GM18873 (cell line): ENCODE measurements around the gene FPGS.
A peak's percentile ranks its signal among the peaks of the same experiment; 100 is the strongest.
"Not testable (repeated sequence)": the region's sequence is repeated elsewhere in the genome, so short reads cannot be mapped to it uniquely, and the experiment has no call there.

ENCODE experiments used
- ATAC-seq: cut with Tn5 transposase; IDR thresholded peaks from one replicate; pipeline ENCODE4 v1.9.1; 2021; ENCODE audit warnings: mild to moderate bottlenecking, moderate library complexity, moderate number of reproducible peaks; ENCODE audit not compliant: unreplicated experiment, low FRiP score

The FPGS gene

GRCh38 chr9:127802576-127803443 lies at the start of gene FPGS:
Gene FPGS, plus strand, starts transcription at chr9:127802882. Its CDS starts 43 bp downstream, at chr9:127802925.
- ATAC-seq: peak; percentile 48

DNA sequence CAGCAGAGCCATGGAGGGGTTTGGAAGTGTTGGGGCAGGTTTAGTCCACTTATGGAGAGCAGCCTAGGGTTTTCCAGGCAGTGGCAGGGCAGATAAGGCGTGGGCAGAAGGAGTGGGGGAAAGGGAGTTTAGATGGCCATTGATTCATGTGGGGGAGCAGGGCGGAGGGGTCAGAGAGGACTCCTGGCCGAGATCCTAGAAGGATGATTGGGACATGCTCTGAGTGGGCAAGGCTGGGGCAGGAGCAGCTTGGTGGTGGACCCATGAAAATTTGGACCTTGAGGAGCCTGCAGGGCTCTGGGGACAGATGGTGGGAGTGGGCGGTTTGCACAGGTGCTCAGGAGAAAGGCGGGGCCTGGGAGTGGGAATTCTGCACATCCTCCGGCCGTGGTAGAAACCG lies 49.5 kb upstream of the FPGS start:
- ATAC-seq: no peak

DNA sequence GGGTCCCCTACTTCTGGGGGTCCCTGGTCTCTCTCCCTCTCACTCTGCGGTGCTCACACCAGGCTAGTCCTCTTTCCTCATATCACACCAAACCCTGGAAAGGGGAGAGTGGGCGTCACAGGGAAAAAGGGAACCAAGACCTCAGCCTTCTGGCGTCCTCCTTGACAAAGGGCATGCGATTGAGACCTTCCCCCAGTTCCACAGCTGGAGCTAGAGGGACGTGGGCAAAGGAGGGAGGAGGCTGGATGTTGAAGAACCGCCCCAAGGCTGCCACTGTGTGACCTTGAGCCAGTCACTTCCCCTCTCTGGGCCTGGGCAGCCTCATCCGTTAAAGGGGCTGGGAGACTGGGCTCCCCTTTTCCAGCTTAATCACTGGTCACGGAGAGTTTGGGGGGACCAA lies 49.1 kb upstream of the FPGS start:
- no peak for ATAC-seq

- ATAC-seq: no peak
These were observed 48.3 kb upstream of the FPGS start for GRCh38 chr9:127754099-127755060.

DNA sequence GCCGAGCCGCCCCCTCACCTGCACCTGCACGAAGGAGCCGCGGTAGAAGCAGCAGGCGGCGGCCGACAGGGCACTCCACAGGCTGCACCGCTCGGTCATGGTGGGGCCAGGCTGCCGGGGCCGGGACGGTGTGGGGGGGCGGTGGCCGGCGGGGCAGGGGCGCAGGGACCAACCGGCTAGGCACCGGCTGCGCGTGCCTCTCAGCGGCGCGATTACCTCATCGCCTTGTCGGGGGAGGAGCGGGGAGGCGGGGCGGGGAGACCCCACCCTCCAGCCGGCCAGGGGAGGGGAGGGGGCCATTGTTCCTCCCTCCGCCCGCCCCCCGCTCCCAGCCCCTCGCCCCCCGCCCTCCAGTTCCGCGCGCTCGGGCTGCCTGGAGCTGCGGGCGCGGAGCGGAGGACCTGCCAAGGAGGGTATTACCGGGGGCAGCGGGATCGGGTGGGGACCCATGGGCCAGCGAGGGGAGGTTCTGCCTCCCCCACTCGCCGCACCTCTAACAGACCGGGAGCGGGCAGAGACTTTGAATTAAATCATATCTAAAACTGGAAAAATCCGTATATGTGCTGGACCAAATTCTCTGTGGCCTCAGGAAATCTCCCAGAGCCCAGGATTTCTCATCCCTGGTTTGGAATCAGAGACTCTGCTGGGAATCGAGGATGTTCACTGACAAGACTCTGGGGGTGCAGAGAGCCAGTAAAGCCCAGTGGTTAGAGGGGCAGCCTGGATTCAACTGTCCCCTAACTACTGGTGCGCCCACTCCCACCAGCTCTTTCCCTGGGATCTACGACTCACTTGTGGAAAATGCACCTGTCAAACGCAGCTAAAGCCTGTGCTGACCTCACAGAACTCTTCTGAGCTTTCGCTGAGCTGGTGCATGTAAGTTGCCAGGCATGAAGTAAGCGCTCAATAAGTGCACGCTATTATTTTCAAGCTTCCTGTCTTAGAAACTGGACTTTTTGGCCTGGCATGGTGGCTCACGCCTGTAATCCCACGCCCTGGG lies 47.3 kb upstream of the FPGS start:
- ATAC-seq: no peak

DNA sequence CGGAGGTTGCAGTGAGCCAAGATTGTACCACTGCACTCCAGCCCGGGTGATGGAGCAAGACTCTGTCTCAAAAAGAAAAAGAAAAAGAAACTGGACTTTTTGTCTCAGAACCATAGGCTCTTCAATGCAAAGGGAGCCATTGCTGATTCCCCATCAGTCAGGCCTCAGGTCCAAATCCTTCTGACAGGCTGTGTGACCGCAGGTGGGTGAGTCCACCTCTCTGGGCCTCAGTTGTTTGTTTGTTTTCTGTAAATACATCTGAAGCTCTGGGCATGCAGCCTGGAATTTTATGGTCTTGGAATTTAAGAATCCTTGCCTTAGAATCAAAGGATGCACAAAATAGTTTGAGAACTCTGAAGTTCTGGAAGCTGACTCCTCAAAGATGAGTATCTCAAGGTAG lies 46.4 kb upstream of the FPGS start:
- no peak for ATAC-seq

GRCh38 chr9:127756776-127757175 lies 45.9 kb upstream of the FPGS start:
- not testable (repeated sequence) for ATAC-seq

DNA sequence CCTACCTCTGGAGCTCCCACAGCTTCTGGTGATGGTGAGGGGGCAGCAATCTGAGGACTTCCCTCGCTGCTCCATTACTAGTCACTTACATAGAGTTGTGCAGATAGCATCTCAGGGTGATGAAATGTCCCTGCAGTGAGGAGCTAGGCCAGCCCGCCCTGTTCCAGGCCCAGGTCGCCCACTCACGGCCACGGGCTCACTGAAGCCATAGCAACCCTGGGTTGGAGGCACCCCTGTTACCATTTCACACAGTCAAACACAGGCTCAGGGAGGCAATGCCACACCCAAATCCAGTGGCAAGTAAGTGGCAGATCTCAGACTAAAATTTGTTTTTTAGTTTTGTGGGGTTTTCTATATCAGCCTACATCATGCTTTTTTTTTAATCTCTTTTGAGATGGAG lies 43.8 kb upstream of the FPGS start:
- ATAC-seq: no peak

GRCh38 chr9:127761061-127761460 lies 41.6 kb upstream of the FPGS start:
- no peak for ATAC-seq

GRCh38 chr9:127761491-127761956 lies 41.2 kb upstream of the FPGS start:
- no peak for ATAC-seq

GRCh38 chr9:127762111-127762676 lies 40.5 kb upstream of the FPGS start:
- no peak for ATAC-seq

- ATAC-seq: no peak
These were observed 38.7 kb upstream of the FPGS start for GRCh38 chr9:127763918-127764384.

- ATAC-seq: no peak
These were observed 37.3 kb upstream of the FPGS start for GRCh38 chr9:127765418-127765817.

DNA sequence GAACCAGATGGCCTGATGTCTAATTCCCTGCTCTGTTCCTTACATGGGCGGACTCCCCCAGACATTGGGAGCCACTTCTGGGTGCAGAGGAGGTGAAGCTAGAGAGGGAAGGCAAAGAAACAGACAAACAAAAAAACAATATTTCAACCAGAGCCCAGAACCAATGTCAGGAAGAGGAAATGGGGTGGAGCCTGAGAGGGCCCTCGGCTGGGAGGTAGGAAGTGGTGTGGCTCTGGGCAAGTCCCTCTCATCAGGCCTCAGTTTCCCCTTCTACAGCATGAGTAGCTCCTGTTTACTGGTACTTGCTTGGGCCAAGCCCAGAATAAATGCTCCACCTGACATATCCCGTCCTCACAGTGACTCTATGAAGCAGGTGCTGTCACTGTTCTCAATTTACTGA lies 35.3 kb upstream of the FPGS start:
- no peak for ATAC-seq

- ATAC-seq: no peak
These were observed 34.8 kb upstream of the FPGS start for GRCh38 chr9:127767909-127768331.

GRCh38 chr9:127768698-127769097 lies 34.0 kb upstream of the FPGS start:
- ATAC-seq: no peak

DNA sequence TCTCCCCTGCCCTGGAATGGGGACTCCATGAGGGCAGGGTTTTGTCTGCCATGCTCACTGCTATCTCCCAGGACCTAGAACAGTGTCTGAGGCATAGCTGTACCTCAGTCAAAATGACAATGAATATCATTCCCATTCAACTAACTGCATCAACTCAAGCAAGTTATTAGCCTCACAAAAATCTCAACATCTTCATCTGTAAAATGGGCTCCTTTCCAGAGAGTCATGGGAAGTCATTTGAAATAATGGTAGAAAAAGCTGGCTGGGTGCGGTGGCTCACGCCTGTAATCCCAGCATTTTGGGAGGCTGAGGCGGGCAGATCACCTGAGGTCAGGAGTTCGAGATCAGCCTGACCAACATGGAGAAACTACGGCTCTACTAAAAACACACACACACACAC lies 33.6 kb upstream of the FPGS start:
- no peak for ATAC-seq

DNA sequence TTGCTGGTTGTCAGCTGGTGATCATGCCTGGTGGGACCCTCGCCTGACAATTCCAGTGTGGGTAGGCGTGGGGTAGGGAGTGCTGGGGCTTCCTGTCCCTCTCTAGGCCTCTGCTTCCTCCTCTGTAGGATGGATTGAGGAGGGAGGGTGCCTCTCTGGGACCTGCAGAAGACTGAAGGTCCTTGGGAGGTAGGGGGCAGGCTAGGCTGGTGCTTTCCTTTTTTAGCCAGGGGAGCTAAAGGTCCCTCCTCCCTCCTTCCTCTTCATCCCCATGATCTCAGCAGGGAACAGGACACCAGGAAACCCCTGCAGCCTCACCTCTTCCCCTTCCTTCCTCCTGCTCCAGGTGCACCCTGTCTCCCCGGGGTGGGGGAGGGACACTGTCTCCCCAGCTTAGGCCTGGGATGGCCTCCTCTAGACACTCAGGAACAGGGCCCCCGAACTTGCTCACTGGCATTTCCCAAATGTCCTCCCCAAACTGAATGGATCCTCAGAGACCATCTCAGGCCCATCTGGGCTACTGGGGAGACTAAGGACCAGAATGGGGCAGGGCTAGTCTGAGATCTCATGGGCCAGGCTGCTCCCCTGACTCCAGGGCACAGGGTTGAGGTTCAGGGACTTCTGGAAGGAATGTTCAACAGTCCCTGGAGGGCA lies 32.6 kb upstream of the FPGS start:
- no peak for ATAC-seq

DNA sequence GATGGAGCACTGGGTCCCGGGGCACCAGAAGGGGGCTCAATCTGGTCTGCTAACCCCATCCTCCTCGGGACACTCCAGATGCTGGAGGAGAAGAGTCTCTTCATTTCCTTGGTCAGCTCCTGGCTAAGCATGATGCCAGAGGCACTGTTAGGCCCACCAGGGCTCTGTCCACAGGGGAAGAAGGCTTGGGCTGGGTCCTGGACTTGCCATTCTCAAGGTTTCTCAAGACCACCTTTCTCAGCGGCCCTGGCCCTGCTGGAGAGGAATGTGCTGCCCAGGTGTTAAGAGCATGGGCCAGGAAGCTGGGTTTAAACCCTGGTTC lies 32.1 kb upstream of the FPGS start:
- no peak for ATAC-seq
